KMS-11 (cell line): Measurements from ENCODE around the gene TRMT10B.

Experiments used
- H2AFZ ChIP-seq: fragments of 200-600 bp; sonication (generic); 2 replicates; pipeline ENCODE4 v1.6.1; 2016; ENCODE audit warnings: antibody characterized with exemption, mixed run types, low read depth
- H3K27ac ChIP-seq: fragments of 200-600 bp; sonication (generic); 2 replicates; pipeline ENCODE4 v1.6.1; 2016; ENCODE audit warnings: mild to moderate bottlenecking, mixed run types
- H3K27me3 ChIP-seq: fragments of 200-600 bp; sonication (generic); 2 replicates; pipeline ENCODE4 v1.6.1; 2017; ENCODE audit warnings: mild to moderate bottlenecking, low read depth, mixed run types, moderate library complexity; ENCODE audit not compliant: insufficient read depth
- H3K36me3 ChIP-seq: fragments of 200-600 bp; sonication (generic); 2 replicates; pipeline ENCODE4 v1.6.1; 2017; ENCODE audit warnings: mild to moderate bottlenecking, mixed run types; ENCODE audit not compliant: insufficient read depth
- H3K4me1 ChIP-seq: fragments of 200-600 bp; sonication (generic); 2 replicates; pipeline ENCODE4 v1.6.1; 2016; ENCODE audit warnings: mild to moderate bottlenecking, low read depth, mixed run types; ENCODE audit not compliant: poor library complexity, severe bottlenecking
- H3K4me2 ChIP-seq: fragments of 200-600 bp; sonication (generic); 2 replicates; pipeline ENCODE4 v1.7.0; 2016; ENCODE audit warnings: mild to moderate bottlenecking, mixed run types
- H3K4me3 ChIP-seq: fragments of 200-600 bp; sonication (generic); IDR thresholded peaks from 2 replicates; pipeline ENCODE4 v1.6.1; 2017; ENCODE audit warnings: low read depth, low read length, mixed read lengths; ENCODE audit not compliant: insufficient read depth
- H3K79me2 ChIP-seq: fragments of 200-600 bp; sonication (generic); 2 replicates; pipeline ENCODE4 v1.6.1; 2016; ENCODE audit warnings: low read depth, mixed run types; ENCODE audit not compliant: insufficient read depth
- H3K9ac ChIP-seq: fragments of 200-600 bp; sonication (generic); 2 replicates; pipeline ENCODE4 v1.6.1; 2016; ENCODE audit warnings: mild to moderate bottlenecking, mixed run types
- H4K20me1 ChIP-seq: fragments of 200-600 bp; sonication (generic); 2 replicates; pipeline ENCODE4 v1.6.1; 2016; ENCODE audit warnings: mild to moderate bottlenecking, mixed run types; ENCODE audit not compliant: insufficient read depth
- CTCF ChIP-seq: fragments of 200-600 bp; sonication (generic); conservative IDR thresholded peaks from 2 replicates; pipeline ENCODE4 v1.6.1; 2017; ENCODE audit warnings: low read depth, mild to moderate bottlenecking, antibody characterized with exemption, low read length, moderate library complexity, mixed read lengths

The TRMT10B gene

GRCh38 chr9:37753489-37754190 lies at the start of gene TRMT10B:
Gene TRMT10B (plus strand): TSS chr9:37753805. CDS start chr9:37761932, 8,127 bp downstream.
- Histone ChIP-seq H3K27ac (peak within 1 kb of the TSS; percentile 41), H2AFZ (peak within 1 kb of the TSS; percentile 91)

GRCh38 chr9:37705787-37706186 lies 47.8 kb upstream of the TRMT10B start:
- no peak for TF ChIP-seq CTCF
- H2AFZ ChIP-seq = no peak overlapping the region

More at GRCh38 chr9:37753489-37754190, at the start of gene TRMT10B:
- TF ChIP-seq CTCF = no peak
- no peaks in the 10 kb centered on the region for H3K27me3 ChIP-seq
- H3K4me3 ChIP-seq = no peak within 1 kb of the TSS
- peaks cover 12% of the 10 kb centered on the region for H3K4me1 ChIP-seq
- H3K79me2 ChIP-seq = peaks cover 7% of the 10 kb centered on the region; the same call in 1 of the 2 replicates
- H4K20me1 ChIP-seq = no peaks in the 10 kb centered on the region
- peak within 1 kb of the TSS; percentile 81 for H3K4me2 ChIP-seq
- H3K9ac ChIP-seq = peak within 1 kb of the TSS; percentile 78
- no peaks in the 10 kb centered on the region for H3K36me3 ChIP-seq

GRCh38 chr9:37706290-37706689 lies 47.3 kb upstream of the TRMT10B start:
- Histone ChIP-seq H3K36me3 (no peaks in the 10 kb centered on the region), H3K27ac (no peak overlapping the region), H3K27me3 (no peaks in the 10 kb centered on the region), H2AFZ (no peak overlapping the region), H3K4me1 (no peaks in the 10 kb centered on the region), H4K20me1 (no peaks in the 10 kb centered on the region), H3K9ac (no peak overlapping the region), H3K79me2 (no peaks in the 10 kb centered on the region), H3K4me3 (no peak overlapping the region), H3K4me2 (no peak overlapping the region)
- TF ChIP-seq CTCF = no peak

More at GRCh38 chr9:37705787-37706186, 47.8 kb upstream of the TRMT10B start:
- Histone ChIP-seq H3K4me3 (no peak overlapping the region), H3K79me2 (no peaks in the 10 kb centered on the region), H3K27me3 (no peaks in the 10 kb centered on the region), H3K4me1 (no peaks in the 10 kb centered on the region), H3K27ac (no peak overlapping the region), H3K4me2 (no peak overlapping the region), H3K36me3 (no peaks in the 10 kb centered on the region), H3K9ac (no peak overlapping the region), H4K20me1 (no peaks in the 10 kb centered on the region)

- Histone ChIP-seq H3K4me2 (no peak overlapping the region), H3K27ac (no peak overlapping the region), H3K36me3 (no peaks in the 10 kb centered on the region), H4K20me1 (no peaks in the 10 kb centered on the region), H2AFZ (no peak overlapping the region), H3K4me1 (no peaks in the 10 kb centered on the region), H3K27me3 (no peaks in the 10 kb centered on the region), H3K4me3 (no peak overlapping the region), H3K9ac (no peak overlapping the region), H3K79me2 (no peaks in the 10 kb centered on the region)
- TF ChIP-seq CTCF = no peak
Observed at GRCh38 chr9:37707748-37708147, 45.9 kb upstream of the TRMT10B start.
